ENCODE results near the gene ARHGEF37. TPM values are rescaled to one million over a fixed set of nuclear protein-coding genes. Genes with fewer than 3 reads are reported as not detected.

Gene ARHGEF37
- total and polyA plus RNA-seq, 7 experiments from 2014 or later: 0.43 to 1.8 (median 0.60) TPM; not detected in 1

GRCh38 chr5:149549461-149550267 is 31.6 kb upstream of the ARHGEF37 start:
- H3K27ac ChIP-seq (ENCODE audit: low read depth, low read length): peak overlapping the region; percentile 96
- CTCF ChIA-PET: interaction anchor here (0.6 to 4.1 kb wide), 2 partner anchors 12 to 16 kb away, joined by 3 to 41 read pairs; no protein-coding TSS in a partner anchor
- Mint-ChIP-seq H3K36me3 (peaks cover 6 to 33% (median 30%) of the 10 kb centered on the region in 5 donors), H3K27ac (peak overlapping the region; percentile 95 to 99 (median 97)), H3K4me3 (peak overlapping the region; percentile 91 to 99 (median 98)), H3K9me3 (peaks cover 0 to 5% (median 0%) of the 10 kb centered on the region in 11 donors), H3K4me1 (peaks cover 17 to 53% (median 47%) of the 10 kb centered on the region in 7 donors), H3K27me3 (peaks cover 0 to 5% (median 0%) of the 10 kb centered on the region in 5 donors)
- DNase-seq: peak in 8 of 9 donors; percentile 30 to 51 (median 40)
- H3K4me1 ChIP-seq (ENCODE audit: control insufficient read depth in 2 of 2, insufficient read depth in 2 of 2, low read length in 2 of 2): peaks cover 32% of the 10 kb centered on the region in 2 donors
- POLR2A ChIA-PET: interaction anchor here (0.6 to 4.4 kb wide), 18 partner anchors 9 to 1673 kb away, joined by 3 to 20 read pairs (median 5); partner anchors contain the start of genes ARHGEF37, FBXO38, GRPEL2 and PCYOX1L
- peaks cover 0 to 24% (median 4%) of the 10 kb centered on the region in 3 experiments for H3K36me3 ChIP-seq (ENCODE audit: control insufficient read depth in 2 of 3, insufficient read depth in 3 of 3, low read length in 3 of 3)
- H3K27me3 ChIP-seq (ENCODE audit: control insufficient read depth in 2 of 2, insufficient read depth in 2 of 2, low read length in 2 of 2): no peaks in the 10 kb centered on the region
- peak overlapping the region; percentile 97 for H3K4me3 ChIP-seq (ENCODE audit: low read length)
- intact Hi-C loops (cut with micrococcal nuclease): loop anchor here (2.0 to 10.0 kb wide), 12 partner anchors 23 to 1165 kb away; partner anchors contain the start of genes ADRB2 (in 1 of the 2), CD74 (in 1 of the 2), FBXO38 (in 1 of the 2) and PPARGC1B (in 1 of the 2)
- H3K9me3 ChIP-seq (ENCODE audit: control insufficient read depth in 2 of 3, low read length in 3 of 3): no peaks in the 10 kb centered on the region
- ATAC-seq: no peak

- H3K4me1 Mint-ChIP-seq: peaks cover 17 to 47% (median 44%) of the 10 kb centered on the region in 7 donors
- no peak for ATAC-seq
- H3K36me3 Mint-ChIP-seq: peaks cover 6 to 33% (median 30%) of the 10 kb centered on the region in 5 donors
- CTCF ChIA-PET: interaction anchor here (0.6 to 4.1 kb wide), 2 partner anchors 12 to 674 kb away, joined by 4 to 41 read pairs; no protein-coding TSS in a partner anchor
- Histone ChIP-seq H3K36me3 (ENCODE audit: control insufficient read depth in 2 of 3, insufficient read depth in 3 of 3, low read length in 3 of 3) (peaks cover 0 to 19% (median 4%) of the 10 kb centered on the region in 3 experiments), H3K9me3 (ENCODE audit: control insufficient read depth in 2 of 3, low read length in 3 of 3) (no peaks in the 10 kb centered on the region), H3K27me3 (ENCODE audit: control insufficient read depth in 2 of 2, insufficient read depth in 2 of 2, low read length in 2 of 2) (no peaks in the 10 kb centered on the region), H3K27ac (ENCODE audit: low read depth, low read length) (peak overlapping the region; percentile 96), H3K4me1 (ENCODE audit: control insufficient read depth in 2 of 2, insufficient read depth in 2 of 2, low read length in 2 of 2) (peaks cover 27 to 32% of the 10 kb centered on the region in 2 donors), H3K4me3 (ENCODE audit: low read length) (peak overlapping the region; percentile 97)
- peaks cover 0 to 5% (median 0%) of the 10 kb centered on the region in 11 donors for H3K9me3 Mint-ChIP-seq
- H3K4me3 Mint-ChIP-seq: peak overlapping the region; percentile 91 to 99 (median 98)
- peak in 3 of 9 donors; percentile 7 to 47 (median 25) for DNase-seq
- intact Hi-C loops (cut with micrococcal nuclease): loop anchor here (2.0 to 10.0 kb wide), 10 partner anchors 31 to 1165 kb away; partner anchors contain the start of genes ADRB2 (in 1 of the 2), CD74 (in 1 of the 2), FBXO38 (in 1 of the 2) and PPARGC1B (in 1 of the 2)
- POLR2A ChIA-PET: interaction anchor here (0.6 to 4.4 kb wide), 15 partner anchors 10 to 1673 kb away, joined by 3 to 20 read pairs (median 5); partner anchors contain the start of genes ARHGEF37, FBXO38, GRPEL2 and PCYOX1L
- H3K27me3 Mint-ChIP-seq: peaks cover 0 to 5% (median 0%) of the 10 kb centered on the region in 5 donors
- H3K27ac Mint-ChIP-seq: peak overlapping the region; percentile 95 to 99 (median 97)
Measured at GRCh38 chr5:149550268-149550583, 31.1 kb upstream of the ARHGEF37 start.

GRCh38 chr5:149550594-149551226 is 30.6 kb upstream of the ARHGEF37 start:
- Histone ChIP-seq H3K4me3 (ENCODE audit: low read length) (peak overlapping the region; percentile 97), H3K27me3 (ENCODE audit: control insufficient read depth in 2 of 2, insufficient read depth in 2 of 2, low read length in 2 of 2) (no peaks in the 10 kb centered on the region), H3K9me3 (ENCODE audit: control insufficient read depth in 2 of 3, low read length in 3 of 3) (no peaks in the 10 kb centered on the region), H3K4me1 (ENCODE audit: control insufficient read depth in 2 of 2, insufficient read depth in 2 of 2, low read length in 2 of 2) (peaks cover 27 to 32% of the 10 kb centered on the region in 2 donors), H3K27ac (ENCODE audit: low read depth, low read length) (peak overlapping the region; percentile 96), H3K36me3 (ENCODE audit: control insufficient read depth in 2 of 3, insufficient read depth in 3 of 3, low read length in 3 of 3) (peaks cover 0 to 15% (median 4%) of the 10 kb centered on the region in 3 experiments)
- peak in 2 of 9 donors; percentile 8 to 24 for DNase-seq
- H3K27ac Mint-ChIP-seq: peak overlapping the region; percentile 95 to 99 (median 97)
- H3K27me3 Mint-ChIP-seq: peaks cover 0 to 5% (median 0%) of the 10 kb centered on the region in 5 donors
- intact Hi-C loops (cut with micrococcal nuclease): loop anchor here (1.0 to 10.0 kb wide), 21 partner anchors 11 to 1167 kb away; partner anchors contain the start of genes FBXO38 (in 2 of the 2), GRPEL2 (in 2 of the 2), HMGXB3 (in 2 of the 2) and SLC26A2 (in 2 of the 2)
- peaks cover 0 to 5% (median 0%) of the 10 kb centered on the region in 11 donors for H3K9me3 Mint-ChIP-seq
- peak; percentile 8 for ATAC-seq
- CTCF ChIA-PET: interaction anchor here (0.6 to 4.1 kb wide), 4 partner anchors 11 to 673 kb away, joined by 4 to 41 read pairs (median 4); no protein-coding TSS in a partner anchor
- POLR2A ChIA-PET: interaction anchor here (0.7 to 4.4 kb wide), 26 partner anchors 10 to 1672 kb away, joined by 3 to 21 read pairs (median 5); partner anchors contain the start of genes ARHGEF37, FBXO38, GRPEL2 and PCYOX1L
- H3K36me3 Mint-ChIP-seq: peaks cover 6 to 29% (median 28%) of the 10 kb centered on the region in 5 donors
- H3K4me3 Mint-ChIP-seq: peak overlapping the region; percentile 91 to 99 (median 98)
- H3K4me1 Mint-ChIP-seq: peaks cover 17 to 43% (median 39%) of the 10 kb centered on the region in 7 donors

DNA sequence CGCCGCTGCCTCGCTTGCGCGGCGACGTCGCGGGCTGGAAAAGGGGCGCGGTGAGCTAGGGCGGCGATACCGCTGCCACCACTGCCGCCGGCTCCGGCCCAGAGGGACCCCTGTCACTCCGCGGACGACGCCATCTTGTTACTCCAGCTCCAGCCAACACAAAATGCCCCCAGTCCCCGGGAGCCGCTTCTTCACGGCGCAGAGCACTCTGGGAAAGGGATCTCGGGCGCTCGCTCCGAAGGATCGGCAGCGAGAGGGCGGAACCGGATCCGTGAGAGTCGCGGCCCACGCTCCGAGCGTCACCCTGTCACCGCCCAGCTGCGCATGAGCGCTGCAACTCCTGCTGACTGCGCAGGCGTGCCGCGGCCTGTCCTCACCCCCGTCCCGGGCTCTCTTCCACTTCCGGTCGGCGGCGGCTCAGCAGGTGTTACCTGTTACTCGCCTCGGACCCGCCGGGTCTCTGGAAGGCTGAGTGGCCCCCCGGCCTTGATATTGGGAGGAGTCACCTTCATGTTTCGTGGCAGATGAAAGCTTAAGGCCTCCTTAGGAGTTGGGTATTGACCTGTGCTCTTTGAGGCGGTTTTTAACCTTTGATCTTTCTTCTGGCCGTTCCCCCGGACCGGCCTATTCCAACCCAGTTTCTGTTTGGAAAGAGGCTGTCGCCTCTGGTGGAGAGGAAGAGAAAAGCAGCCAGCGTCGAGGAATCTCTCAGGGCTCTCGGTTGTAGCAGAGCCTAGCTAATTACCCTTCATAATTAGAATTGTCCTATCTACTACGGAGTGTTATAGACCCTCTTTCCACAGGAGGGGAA is 29.9 kb upstream of the ARHGEF37 start, which contains the start of gene CSNK1A1:
Gene CSNK1A1, minus strand, starts transcription at position 213 of the 811 bp plus-strand sequence. CDS start 475 bp downstream, outside the sequence.
- H3K4me3 Mint-ChIP-seq: peak within 1 kb of the TSS; percentile 91 to 99 (median 98)
- Histone ChIP-seq H3K4me3 (ENCODE audit: low read length) (peak within 1 kb of the TSS; percentile 97), H3K9me3 (ENCODE audit: control insufficient read depth in 2 of 3, low read length in 3 of 3) (no peaks in the 10 kb centered on the region), H3K36me3 (ENCODE audit: control insufficient read depth in 2 of 3, insufficient read depth in 3 of 3, low read length in 3 of 3) (peaks cover 0 to 13% (median 4%) of the 10 kb centered on the region in 3 experiments), H3K27ac (ENCODE audit: low read depth, low read length) (peak within 1 kb of the TSS; percentile 96), H3K27me3 (ENCODE audit: control insufficient read depth in 2 of 2, insufficient read depth in 2 of 2, low read length in 2 of 2) (no peaks in the 10 kb centered on the region), H3K4me1 (ENCODE audit: control insufficient read depth in 2 of 2, insufficient read depth in 2 of 2, low read length in 2 of 2) (peaks cover 27 to 31% of the 10 kb centered on the region in 2 donors)
- ChIA-PET CTCF (interaction anchor here (0.6 to 4.1 kb wide), 5 partner anchors 11 to 131 kb away, joined by 3 to 41 read pairs (median 4); no protein-coding TSS in a partner anchor), POLR2A (interaction anchor here (0.7 to 3.2 kb wide), 20 partner anchors 11 to 409 kb away, joined by 3 to 21 read pairs (median 4); partner anchors contain the start of genes ARHGEF37, GRPEL2, PCYOX1L and SLC26A2)
- H3K4me1 Mint-ChIP-seq: peaks cover 15 to 36% (median 32%) of the 10 kb centered on the region in 7 donors
- ATAC-seq (peak; percentile 93), DNase-seq (peak; percentile 97 to 99 (median 98))
- intact Hi-C loops (cut with micrococcal nuclease): loop anchor here (1.0 to 10.0 kb wide), 21 partner anchors 10 to 1168 kb away; partner anchors contain the start of genes FBXO38 (in 2 of the 2), GRPEL2 (in 2 of the 2), HMGXB3 (in 2 of the 2) and SLC26A2 (in 2 of the 2)
- peaks cover 0 to 5% (median 0%) of the 10 kb centered on the region in 11 donors for H3K9me3 Mint-ChIP-seq
- H3K27ac Mint-ChIP-seq: peak within 1 kb of the TSS; percentile 95 to 99 (median 97)
- H3K27me3 Mint-ChIP-seq: peaks cover 0 to 5% (median 0%) of the 10 kb centered on the region in 5 donors
- H3K36me3 Mint-ChIP-seq: peaks cover 6 to 28% (median 23%) of the 10 kb centered on the region in 5 donors

- Histone ChIP-seq H3K4me1 (ENCODE audit: control insufficient read depth in 2 of 2, insufficient read depth in 2 of 2, low read length in 2 of 2) (peaks cover 23 to 24% of the 10 kb centered on the region in 2 donors), H3K27me3 (ENCODE audit: control insufficient read depth in 2 of 2, insufficient read depth in 2 of 2, low read length in 2 of 2) (no peaks in the 10 kb centered on the region), H3K27ac (ENCODE audit: low read depth, low read length) (peak overlapping the region; percentile 96), H3K36me3 (ENCODE audit: control insufficient read depth in 2 of 3, insufficient read depth in 3 of 3, low read length in 3 of 3) (peaks cover 0 to 11% (median 4%) of the 10 kb centered on the region in 3 experiments), H3K9me3 (ENCODE audit: control insufficient read depth in 2 of 3, low read length in 3 of 3) (no peaks in the 10 kb centered on the region), H3K4me3 (ENCODE audit: low read length) (peak overlapping the region; percentile 97)
- ChIA-PET CTCF (interaction anchor here (0.6 to 4.1 kb wide), 3 partner anchors 10 to 111 kb away, joined by 3 to 41 read pairs (median 4); no protein-coding TSS in a partner anchor), POLR2A (interaction anchor here (0.6 to 3.2 kb wide), 20 partner anchors 10 to 408 kb away, joined by 3 to 21 read pairs (median 4); partner anchors contain the start of genes ARHGEF37, GRPEL2, PCYOX1L and SLC26A2)
- H3K27ac Mint-ChIP-seq: peak overlapping the region; percentile 95 to 99 (median 97)
- H3K4me1 Mint-ChIP-seq: peaks cover 12 to 30% (median 26%) of the 10 kb centered on the region in 7 donors
- intact Hi-C loops (cut with micrococcal nuclease): loop anchor here (5.0 to 10.0 kb wide), 5 partner anchors 35 to 1167 kb away; partner anchors contain the start of genes ADRB2 (in 1 of the 2), FBXO38 (in 1 of the 2) and RPS14 (in 1 of the 2)
- DNase-seq (no peak), ATAC-seq (no peak)
- H3K9me3 Mint-ChIP-seq: peaks cover 0 to 5% (median 0%) of the 10 kb centered on the region in 11 donors
- H3K36me3 Mint-ChIP-seq: peaks cover 6 to 25% (median 17%) of the 10 kb centered on the region in 5 donors
- peak overlapping the region; percentile 91 to 99 (median 98) for H3K4me3 Mint-ChIP-seq
- peaks cover 0 to 5% (median 0%) of the 10 kb centered on the region in 5 donors for H3K27me3 Mint-ChIP-seq
Measured at GRCh38 chr5:149552038-149552494, 29.2 kb upstream of the ARHGEF37 start.
